Erythroblast (primary cell): ENCODE results near the gene MMP12.

Experiments
- GATA1 ChIP-seq: IDR thresholded peaks from 2 replicates; pipeline ENCODE4 v1.6.1; 2011; ENCODE audit warnings: low read depth, mild to moderate bottlenecking, control low read depth, low read length, moderate library complexity
- POLR2A ChIP-seq: IDR thresholded peaks from 2 replicates; pipeline ENCODE4 v1.6.1; 2011; ENCODE audit warnings: mild to moderate bottlenecking, low read length

GRCh38 chr11:102914238-102915043 is 39.7 kb upstream of the MMP12 start:
- no peak for TF ChIP-seq POLR2A
- no peak for TF ChIP-seq GATA1
